ENCODE results near the gene OR2T6.
"Not testable (repeated sequence)": the region's sequence is repeated elsewhere in the genome, so short reads cannot be mapped to it uniquely, and the experiment has no call there.

The OR2T6 gene, protein sequence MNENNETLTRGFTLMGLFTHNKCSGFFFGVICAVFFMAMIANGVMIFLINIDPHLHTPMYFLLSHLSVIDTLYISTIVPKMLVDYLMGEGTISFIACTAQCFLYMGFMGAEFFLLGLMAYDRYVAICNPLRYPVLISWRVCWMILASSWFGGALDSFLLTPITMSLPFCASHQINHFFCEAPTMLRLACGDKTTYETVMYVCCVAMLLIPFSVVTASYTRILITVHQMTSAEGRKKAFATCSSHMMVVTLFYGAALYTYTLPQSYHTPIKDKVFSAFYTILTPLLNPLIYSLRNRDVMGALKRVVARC

GRCh38 chr1:248375446-248375845 lies at the start of gene OR2T6:
Gene OR2T6 (plus strand): TSS chr1:248375746. CDS start chr1:248387609, 11,863 bp downstream.
- no peak for DNase-seq (ENCODE audit: low read depth in 2 of 2)

DNA sequence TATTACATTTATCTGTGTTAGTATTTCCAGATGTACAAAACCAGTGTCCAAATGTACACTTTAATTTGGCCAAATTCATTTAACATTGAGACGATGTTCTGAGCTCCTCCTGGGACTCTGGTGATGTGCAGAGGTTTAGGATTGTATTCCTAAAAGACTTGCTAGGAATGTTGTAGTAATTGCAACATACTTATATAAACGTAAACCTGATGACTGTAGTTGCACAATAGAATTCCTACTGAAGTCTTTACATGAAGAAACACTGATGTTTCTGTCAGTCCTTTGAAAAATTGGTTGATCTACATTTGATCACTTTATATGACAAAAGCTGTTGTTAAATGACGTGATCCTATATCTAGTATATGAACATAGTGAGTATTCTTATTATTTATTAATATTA lies 32.1 kb upstream of the OR2T6 start:
- DNase-seq (ENCODE audit: low read depth in 2 of 2): no peak

DNA sequence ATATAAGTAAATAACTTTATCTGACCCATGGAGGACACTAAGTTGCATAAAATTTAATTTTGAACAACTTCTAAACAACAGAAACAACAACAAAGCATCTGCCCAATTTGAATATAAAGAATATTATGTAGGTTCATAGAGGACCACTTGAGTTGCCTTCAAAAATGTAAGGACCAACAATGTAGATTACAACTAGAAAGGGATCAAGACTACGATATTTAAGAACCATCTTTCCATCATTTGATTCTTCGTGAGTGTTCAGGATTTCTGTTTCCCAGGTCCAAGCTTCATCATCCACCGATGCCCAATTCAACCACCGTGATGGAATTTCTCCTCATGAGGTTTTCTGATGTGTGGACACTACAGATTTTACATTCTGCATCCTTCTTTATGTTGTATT lies 27.1 kb upstream of the OR2T6 start, which contains the start of gene OR14C36:
Gene OR14C36, plus strand, starts transcription at position 301 of the 400 bp plus-strand sequence. Its CDS starts 0 bp downstream, at position 301.
- no peak for DNase-seq (ENCODE audit: low read depth in 2 of 2)

DNA sequence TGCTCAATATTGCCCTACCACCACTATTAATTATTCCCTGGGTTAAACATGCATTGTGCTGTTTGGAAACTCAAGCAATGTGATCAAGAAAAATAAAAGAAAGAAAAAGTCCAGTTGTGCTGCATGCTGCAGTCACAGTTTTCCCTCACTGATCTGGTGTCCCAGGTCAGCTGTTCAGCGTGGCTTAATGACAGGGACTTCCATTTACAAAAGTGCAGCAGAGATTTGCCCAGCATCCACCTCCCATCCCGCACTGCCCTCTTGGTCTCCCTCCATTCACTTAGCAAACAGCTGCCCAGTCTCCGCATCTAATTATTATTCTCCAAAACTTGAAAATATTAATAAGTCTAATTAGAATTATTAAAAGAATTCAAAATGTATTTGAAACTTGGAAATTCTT lies 16.1 kb upstream of the OR2T6 start:
- no peak for DNase-seq (ENCODE audit: low read depth in 2 of 2)

GRCh38 chr1:248361121-248361715 lies 14.3 kb upstream of the OR2T6 start, which contains the start of gene OR2T4:
Gene OR2T4 (plus strand): TSS chr1:248361665. CDS start chr1:248361665, 0 bp downstream.
- no peak for DNase-seq (ENCODE audit: low read depth in 2 of 2)

GRCh38 chr1:248366609-248367008 lies 8.9 kb upstream of the OR2T6 start:
- no peak for DNase-seq (ENCODE audit: low read depth in 2 of 2)

DNA sequence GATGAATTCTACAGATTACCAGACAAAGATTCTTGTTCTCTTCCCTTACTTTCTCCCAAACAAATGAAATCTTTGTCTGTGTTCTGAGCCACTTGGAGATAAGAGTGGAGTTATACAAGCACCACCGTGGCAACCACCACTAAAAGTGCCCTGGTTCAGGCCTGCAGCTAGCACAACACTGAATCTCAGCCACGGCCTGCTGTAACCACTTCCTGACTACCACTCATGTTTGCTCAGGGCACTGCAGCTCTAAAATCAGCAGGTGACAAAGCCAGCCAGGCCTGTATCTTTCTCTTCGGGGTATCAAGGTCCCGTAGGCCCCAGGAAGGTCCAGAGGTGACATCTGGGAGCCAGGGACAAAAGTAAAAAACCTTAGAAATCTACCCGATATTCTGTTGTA lies 3.2 kb upstream of the OR2T6 start:
- no peak for DNase-seq (ENCODE audit: low read depth in 2 of 2)

DNA sequence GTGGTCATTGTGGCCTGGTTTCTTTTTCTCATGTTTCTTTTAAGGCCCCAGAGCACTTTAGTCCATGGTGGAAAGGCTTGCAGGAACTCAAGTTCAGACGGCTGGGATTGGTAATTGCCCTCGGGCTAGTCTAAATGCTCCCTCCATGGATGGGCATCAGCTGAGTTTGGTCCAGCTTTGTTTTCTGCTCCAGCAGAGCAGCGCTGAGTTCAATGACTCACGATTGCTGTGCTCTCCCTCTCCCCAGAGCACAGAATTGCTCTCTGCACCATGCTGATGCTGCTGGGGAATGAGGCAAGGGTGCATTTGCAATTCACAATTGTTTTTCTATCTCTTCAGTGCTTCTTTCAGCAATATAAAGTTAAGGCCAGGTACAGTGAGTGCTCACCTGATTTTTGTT lies 1.8 kb upstream of the OR2T6 start:
- DNase-seq (ENCODE audit: low read depth in 2 of 2): no peak

DNA sequence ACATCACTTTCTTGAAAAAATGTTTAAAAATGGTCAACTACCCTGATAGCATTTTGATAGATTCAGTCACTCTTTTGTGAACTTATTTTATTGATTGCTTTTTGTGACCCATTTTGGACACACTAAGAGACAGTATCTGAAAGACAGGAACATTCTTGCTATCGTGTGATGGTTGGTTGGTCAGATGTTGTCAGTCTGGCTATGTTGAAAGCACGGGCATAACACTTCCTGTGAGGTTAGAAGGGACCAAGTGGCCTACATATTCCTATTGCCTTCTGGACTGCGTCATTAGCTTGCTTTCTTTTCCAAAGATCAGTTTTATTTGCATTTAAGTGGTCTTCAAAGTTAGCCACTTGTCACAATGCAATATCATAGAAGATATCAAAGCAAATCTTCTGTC lies 1.4 kb downstream of the OR2T6 start:
- DNase-seq (ENCODE audit: low read depth in 2 of 2): no peak

- DNase-seq (ENCODE audit: low read depth in 2 of 2): no peak
These were observed 5.3 kb downstream of the OR2T6 start for GRCh38 chr1:248380854-248381253.

GRCh38 chr1:248388426-248388825 lies 12.9 kb downstream of the OR2T6 start:
- DNase-seq (ENCODE audit: low read depth in 2 of 2): no peak

DNA sequence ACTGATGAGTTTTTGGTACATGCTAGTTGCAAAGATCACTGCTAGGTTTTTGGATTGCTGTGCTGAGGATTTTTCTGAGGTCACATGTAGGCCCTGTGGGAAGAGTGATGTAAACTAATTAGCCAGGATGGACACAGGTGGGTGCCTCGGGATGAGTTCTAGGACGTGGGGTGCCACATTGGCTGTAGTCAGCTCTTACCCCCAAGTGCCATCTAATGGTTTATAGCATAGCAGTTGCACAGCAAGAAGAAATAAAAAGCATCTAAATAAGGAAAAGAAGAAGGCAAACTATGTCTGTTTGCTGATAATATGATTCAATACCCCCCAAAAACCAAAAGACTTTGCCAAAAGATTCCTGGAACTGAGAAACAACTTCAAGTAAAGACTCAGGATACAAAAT lies 17.5 kb downstream of the OR2T6 start:
- no peak for DNase-seq (ENCODE audit: low read depth in 2 of 2)

DNA sequence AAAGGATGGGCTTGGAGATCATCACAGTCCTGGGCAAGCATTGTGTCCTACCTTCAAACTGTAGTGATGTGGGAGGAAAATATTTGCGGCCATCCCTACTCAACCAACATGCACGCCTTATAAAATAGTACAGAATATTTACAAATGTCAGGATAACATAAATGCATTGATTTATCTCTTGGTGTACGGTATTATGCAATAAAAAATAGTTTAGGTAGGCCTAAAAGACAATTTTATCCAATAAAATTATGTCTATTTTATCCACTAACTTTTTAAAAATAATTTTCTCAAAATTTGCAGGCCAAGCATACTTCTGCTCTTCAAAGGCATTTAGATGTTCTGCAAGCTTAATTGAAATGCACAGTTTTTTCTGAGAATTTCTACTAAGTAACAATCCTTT lies 27.2 kb downstream of the OR2T6 start, which contains the start of gene OR2T1:
Gene OR2T1, plus strand, starts transcription at position 301 of the 400 bp plus-strand sequence. CDS start 3,100 bp downstream, outside the sequence.
- no peak for DNase-seq (ENCODE audit: low read depth in 2 of 2)

DNA sequence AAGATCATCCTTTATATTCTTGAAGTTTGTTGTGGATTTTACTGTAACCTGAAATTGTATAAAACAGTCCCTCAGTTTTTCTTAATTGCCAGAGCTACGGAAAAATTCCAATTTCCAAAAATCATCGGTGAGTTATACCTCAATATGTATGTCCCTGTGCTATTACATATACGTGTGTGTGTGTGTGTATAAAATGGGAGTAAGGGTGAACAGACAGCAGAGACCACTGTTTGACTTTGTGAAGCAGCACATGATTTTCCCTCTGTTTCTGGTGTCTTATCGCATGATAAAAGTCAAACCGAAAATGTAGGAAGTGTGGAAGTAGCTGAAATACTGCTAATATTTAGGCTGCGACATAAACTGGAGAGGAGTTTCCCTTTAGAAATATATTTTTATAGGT lies 28.5 kb downstream of the OR2T6 start:
- no peak for DNase-seq (ENCODE audit: low read depth in 2 of 2)

- DNase-seq (ENCODE audit: low read depth in 2 of 2): no peak
These were observed 31.5 kb downstream of the OR2T6 start for GRCh38 chr1:248406721-248407692.

GRCh38 chr1:248416226-248416625 lies 40.7 kb downstream of the OR2T6 start:
- no peak for DNase-seq (ENCODE audit: low read depth in 2 of 2)

DNA sequence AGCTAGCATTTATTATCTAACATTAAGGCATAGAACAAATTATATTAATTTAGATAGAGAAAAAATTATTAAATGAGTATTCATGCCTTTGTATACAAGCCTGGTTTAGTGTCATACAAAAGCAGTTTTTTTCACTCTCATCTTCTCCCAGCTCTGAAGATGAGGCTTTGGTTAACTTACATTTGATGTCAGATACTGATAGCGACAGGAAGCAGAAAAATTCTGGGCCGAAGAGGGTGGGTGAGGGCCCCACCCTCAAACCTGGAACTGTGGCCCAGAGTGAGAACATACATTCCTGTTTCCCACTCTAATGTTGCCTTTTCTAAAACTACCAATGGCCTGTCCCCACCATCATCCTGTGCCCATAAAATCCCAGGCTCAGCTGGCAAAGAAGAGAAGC lies 42.3 kb downstream of the OR2T6 start:
- no peak for DNase-seq (ENCODE audit: low read depth in 2 of 2)

- DNase-seq (ENCODE audit: low read depth in 2 of 2): no peak
These were observed 45.8 kb downstream of the OR2T6 start for GRCh38 chr1:248421384-248421783.

- DNase-seq (ENCODE audit: low read depth in 2 of 2): not testable (repeated sequence)
These were observed 52.1 kb downstream of the OR2T6 start for GRCh38 chr1:248427526-248428191.

DNA sequence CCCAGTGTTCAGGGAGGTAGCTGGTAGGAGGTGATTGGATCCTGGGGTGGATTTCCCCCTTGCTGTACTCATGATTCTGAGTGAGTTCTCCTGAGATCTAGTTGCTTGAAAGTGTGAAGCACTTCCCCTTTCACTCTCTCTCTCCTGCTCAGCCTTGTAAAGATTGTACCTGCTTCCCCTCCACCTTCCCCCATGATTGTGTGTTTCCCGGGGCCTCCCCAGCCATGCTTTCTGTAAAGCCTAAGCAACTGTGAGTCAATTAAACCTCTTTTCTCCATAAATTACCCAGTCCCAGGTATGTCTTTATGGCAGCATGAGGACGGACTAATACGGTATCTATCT lies 52.6 kb downstream of the OR2T6 start:
- not testable (repeated sequence) for DNase-seq (ENCODE audit: low read depth in 2 of 2)

DNA sequence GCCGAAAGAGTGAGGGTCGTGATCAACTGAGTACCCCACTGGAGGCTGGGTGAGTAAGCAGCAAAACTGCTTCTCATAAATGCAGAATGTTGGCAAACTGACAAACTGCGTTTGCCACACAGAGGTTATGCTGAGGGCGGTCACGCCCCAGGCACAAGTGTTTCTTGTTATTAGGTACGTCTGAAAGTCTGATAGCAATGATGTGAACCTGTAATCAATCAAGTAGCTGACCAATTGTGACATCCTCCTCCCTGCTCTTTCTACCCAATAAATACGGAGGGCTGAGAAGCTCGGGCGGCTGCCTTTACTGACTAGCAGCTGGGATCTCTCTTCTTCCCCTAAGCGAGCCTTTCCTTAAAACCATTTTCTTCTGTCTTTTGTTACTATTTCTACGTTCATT lies 56.1 kb downstream of the OR2T6 start:
- not testable (repeated sequence) for DNase-seq (ENCODE audit: low read depth in 2 of 2)

- not testable (repeated sequence) for DNase-seq (ENCODE audit: low read depth in 2 of 2)
These were observed 56.7 kb downstream of the OR2T6 start for GRCh38 chr1:248432201-248432600.
